T-helper 1 cell (primary cell): ENCODE data around the gene KDM5C.

ENCODE experiments used
- DNase-seq, 5 donors: peaks; one replicate each; pipeline ENCODE4 v3.0.0-alpha.2; 2012 to 2020
- total RNA-seq, 4 donors: gene quantifications; one replicate each; lab custom pipeline; 2026; lab: John Stamatoyannopoulos, UW

The KDM5C gene
- 227 to 406 (median 249) reads per million in 4 donors for total RNA-seq

GRCh38 chrX:53224860-53225797 lies at the start of gene KDM5C:
Gene KDM5C (minus strand): TSS chrX:53225207. CDS start chrX:53224889, 318 bp downstream.
- DNase-seq, result peak; percentile 73 to 95 (median 79)

- no peak for DNase-seq
These were observed 47.9 kb upstream of the KDM5C start for GRCh38 chrX:53272808-53273337.

GRCh38 chrX:53269536-53270107 lies 44.6 kb upstream of the KDM5C start:
- no peak for DNase-seq

GRCh38 chrX:53268173-53268572 lies 43.2 kb upstream of the KDM5C start:
- no peak for DNase-seq

- DNase-seq, result no peak
These were observed 41.9 kb upstream of the KDM5C start for GRCh38 chrX:53266914-53267313.

GRCh38 chrX:53265771-53266574 lies 41.0 kb upstream of the KDM5C start:
- DNase-seq, result no peak

- DNase-seq, result peak in 1 of 5 donors; percentile 36
These were observed 38.6 kb upstream of the KDM5C start for GRCh38 chrX:53263597-53264094.

- peak in 1 of 5 donors; percentile 34 for DNase-seq
These were observed 37.9 kb upstream of the KDM5C start for GRCh38 chrX:53262918-53263394.

- no peak for DNase-seq
These were observed 37.3 kb upstream of the KDM5C start for GRCh38 chrX:53262189-53262917.

- DNase-seq, result no peak
These were observed 36.5 kb upstream of the KDM5C start for GRCh38 chrX:53261355-53261972.

GRCh38 chrX:53260836-53261235 lies 35.8 kb upstream of the KDM5C start:
- DNase-seq, result no peak

- DNase-seq, result no peak
These were observed 32.8 kb upstream of the KDM5C start for GRCh38 chrX:53257670-53258423.

- DNase-seq, result no peak
These were observed 32.2 kb upstream of the KDM5C start for GRCh38 chrX:53257166-53257565.

- no peak for DNase-seq
These were observed 31.5 kb upstream of the KDM5C start for GRCh38 chrX:53256446-53257041.

GRCh38 chrX:53255738-53256191 lies 30.8 kb upstream of the KDM5C start:
- no peak for DNase-seq

- no peak for DNase-seq
These were observed 29.8 kb upstream of the KDM5C start for GRCh38 chrX:53254570-53255461.

- DNase-seq, result no peak
These were observed 28.4 kb upstream of the KDM5C start for GRCh38 chrX:53253293-53254020.

- DNase-seq, result no peak
These were observed 26.3 kb upstream of the KDM5C start for GRCh38 chrX:53251307-53251706.
